GM12878 (cell line): ENCODE results near the gene SLC13A4. TPM values are rescaled to one million over a fixed set of nuclear protein-coding genes. Genes with fewer than 3 reads are reported as not detected.

Experiments used
- ATAC-seq: fragments of 200-7000 bp; cut with Tn5 transposase; 3 replicates; pipeline ENCODE4 v1.9.1; 2020; ENCODE audit warnings: mild to moderate bottlenecking, moderate library complexity
- BruUV-seq: library from RNA; stranded (reverse); fragments of 400-500 nt; replicated peaks from 2 replicates; lab custom pipeline; 2021; lab: Mats Ljungman, UMichigan
- CTCF ChIA-PET: fragments of 300-600 bp; sonication (Branson Sonifier 250); formaldehyde crosslinking; extraction: SDS; loops from one replicate; lab custom pipeline; 2021; ENCODE audit warnings: inconsistent platforms; lab: Yijun Ruan, JAX
- POLR2A ChIA-PET: fragments of 350-600 bp; formaldehyde crosslinking; extraction: SDS; loops from one replicate; lab custom pipeline; 2021; ENCODE audit warnings: inconsistent platforms; lab: Charles Lee
- RAD21 ChIA-PET: fragments of 300-600 bp; sonication (Branson Sonifier 250); formaldehyde crosslinking; loops from one replicate; lab custom pipeline; 2023; ENCODE audit warnings: antibody characterized with exemption; ENCODE audit not compliant: unreplicated experiment; lab: Charles Lee
- SMC1A ChIA-PET: fragments of 300-600 bp; sonication (Branson Sonifier 250); formaldehyde crosslinking; loops from one replicate; lab custom pipeline; 2023; ENCODE audit not compliant: unreplicated experiment, uncharacterized antibody; lab: Charles Lee
- DNase-seq: peaks from one replicate; pipeline ENCODE4 v3.0.0-alpha.2; 2011; ENCODE audit warnings: low read depth, low spot score
- FAIRE-seq: peaks from 3 replicates; lab custom pipeline; 2011; peaks lifted over from hg19 to GRCh38; lab: Jason Lieb, UNC
- H2AFZ ChIP-seq: 2 replicates; pipeline ENCODE4 v1.6.0; 2011; ENCODE audit warnings: low read depth, low read length, control low read depth; ENCODE audit not compliant: control insufficient read depth
- H3K27ac ChIP-seq: 2 replicates; pipeline ENCODE4 v1.5.1; 2011; ENCODE audit warnings: control low read depth; ENCODE audit not compliant: control insufficient read depth, insufficient read depth
- H3K27me3 ChIP-seq, 2 experiments: replicated peaks in 1 of 2; 2 replicates each; pipeline versions ENCODE4 v1.6.0 to v1.6.1; 2011; ENCODE audit warnings: low read length in 1 of 2; ENCODE audit not compliant: control insufficient read depth in 2 of 2, insufficient read depth in 2 of 2
- H3K36me3 ChIP-seq, 2 experiments: 2 replicates each; pipeline ENCODE4 v1.5.1; 2011; ENCODE audit warnings: low read length in 1 of 2; ENCODE audit not compliant: control insufficient read depth in 2 of 2, insufficient read depth in 2 of 2
- H3K4me1 ChIP-seq: 2 replicates; pipeline ENCODE4 v1.6.1; 2011; ENCODE audit warnings: mild to moderate bottlenecking, low read length, moderate library complexity, mixed read lengths; ENCODE audit not compliant: control insufficient read depth, insufficient read depth
- H3K4me2 ChIP-seq: 2 replicates; pipeline ENCODE4 v1.6.0; 2011; ENCODE audit warnings: control low read depth; ENCODE audit not compliant: control insufficient read depth, insufficient read depth
- H3K4me3 ChIP-seq: fragments of 200-600 bp; sonication (generic); 2 replicates; pipeline ENCODE4 v1.5.1; 2016
- H3K79me2 ChIP-seq: 2 replicates; pipeline ENCODE4 v1.6.0; 2011; ENCODE audit warnings: low read length; ENCODE audit not compliant: control insufficient read depth, insufficient read depth
- H3K9ac ChIP-seq: 2 replicates; pipeline ENCODE4 v1.8.0; 2011; ENCODE audit warnings: low read length, control low read depth, mixed read lengths; ENCODE audit not compliant: control insufficient read depth, insufficient read depth
- H3K9me3 ChIP-seq: replicated peaks from 3 replicates; pipeline ENCODE4 v1.5.1; 2011; ENCODE audit warnings: mild to moderate bottlenecking, low read length; ENCODE audit not compliant: control insufficient read depth, insufficient read depth
- H4K20me1 ChIP-seq: 2 replicates; pipeline ENCODE4 v1.6.0; 2011; ENCODE audit not compliant: control insufficient read depth, insufficient read depth
- DPF2 ChIP-seq: fragments of 450-650 bp; IDR thresholded peaks from 2 replicates; pipeline ENCODE4 v1.6.1; 2017; ENCODE audit warnings: mild to moderate bottlenecking
- HDGF ChIP-seq: fragments of 450-650 bp; IDR thresholded peaks from 2 replicates; pipeline ENCODE4 v1.6.1; 2016; ENCODE audit warnings: antibody characterized with exemption
- KAT2A ChIP-seq: conservative IDR thresholded peaks from 2 replicates; pipeline ENCODE4 v1.6.1; 2011; ENCODE audit warnings: low read depth, low read length; ENCODE audit not compliant: control insufficient read depth
- RAD21 ChIP-seq: IDR thresholded peaks from 2 replicates; pipeline ENCODE4 v1.6.1; 2011; ENCODE audit warnings: mild to moderate bottlenecking, low read depth, low read length, moderate library complexity; ENCODE audit not compliant: insufficient read depth
- YBX1 ChIP-seq: fragments of 450-650 bp; IDR thresholded peaks from 2 replicates; pipeline ENCODE4 v1.6.1; 2016; ENCODE audit warnings: antibody characterized with exemption
- ZSCAN29 ChIP-seq: fragments of 450-650 bp; IDR thresholded peaks from 2 replicates; pipeline ENCODE4 v1.6.1; 2017; ENCODE audit warnings: mild to moderate bottlenecking, moderate library complexity
- WGBS: methylation state at CpG from one replicate; pipeline ENCODE4 v1.1.6; 2016; ENCODE audit warnings: low lambda C conversion rate; ENCODE audit not compliant: insufficient replicate concordance, insufficient coverage; ENCODE audit errors: missing lambda C conversion rate; 5-methylcytosine and 5-hydroxymethylcytosine counted together
- in situ Hi-C: fragments of 300-500 bp; cut with MboI; formaldehyde crosslinking; loops from 9 replicates; pipeline ENCODE4 v1.14.3; 2018; ENCODE audit warnings: mixed read lengths
- intact Hi-C: fragments of 100-400 bp; cut with micrococcal nuclease; formaldehyde crosslinking; loops from one replicate; pipeline ENCODE4 v1.14.2; 2022; ENCODE audit not compliant: unreplicated experiment
- polyA plus RNA-seq, 11 experiments: library from polyadenylated mRNA; depleted of rRNA in 4 of 11; unstranded in 6 of 11; stranded (reverse) in 5 of 11; fragments of >200 nt; fragmentation: Nextera tagmentation in 4 of 11; fragmentation: Illumina TruSeq in 1 of 11; extraction: Ambion mirVana in 4 of 11; extraction: Trizol in 1 of 11; gene quantifications; 1 replicate in 1 of 11; 2 replicates in 10 of 11; pipeline versions ENCODE4 v1.2.1 to v1.2.3, GENCODE V29; 2011 to 2016; ENCODE audit warnings: inconsistent platforms in 2 of 11, missing spikeins in 2 of 11, low read depth in 1 of 11
- total RNA-seq, 4 experiments: library from RNA; depleted of rRNA in 3 of 4; stranded (reverse); fragments of >200 nt in 3 of 4; fragmentation: Illumina TruSeq in 1 of 4; extraction: Trizol in 1 of 4; gene quantifications; 2 replicates each; pipeline versions ENCODE4 v1.2.1 to v1.2.3, GENCODE V29; 2013 to 2021
- TF ChIP-seq, protein P1 (sequence below): IDR thresholded peaks from 2 replicates; pipeline ENCODE4 v1.6.1; 2011; ENCODE audit warnings: borderline replicate concordance, low read depth, mild to moderate bottlenecking, moderate library complexity, mixed read lengths, low read length; ENCODE audit not compliant: insufficient read depth; ENCODE audit errors: extremely low read length

Gene SLC13A4
- total and polyA plus RNA-seq, 10 of the 15 experiments (the other 5 are each of a cell fraction or from before 2014, with no cell fraction given): 0.14 to 0.23 (median 0.20) TPM; not detected in 7

DNA sequence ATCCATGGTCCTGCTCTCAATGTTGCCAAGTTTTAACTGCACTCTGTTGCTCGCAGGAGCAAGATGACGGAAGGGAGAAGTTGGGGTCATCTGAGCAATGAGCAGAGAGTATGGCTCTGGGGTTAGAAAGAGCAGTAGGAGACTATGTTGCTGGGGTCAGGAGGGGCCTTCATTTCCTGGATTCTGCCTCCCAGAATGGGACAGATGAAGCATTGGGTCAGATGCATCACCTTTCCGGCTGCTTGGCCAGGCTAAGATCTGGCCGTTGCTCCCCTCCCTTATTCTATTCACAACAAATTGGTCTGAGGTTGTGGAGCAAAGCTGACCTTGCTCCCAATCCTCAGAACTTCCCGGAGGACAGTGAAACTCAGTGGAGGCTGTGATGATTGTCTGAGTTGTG lies 43.3 kb downstream of the SLC13A4 start:
- Histone ChIP-seq H3K4me3 (no peak overlapping the region), H3K36me3 (no peaks in the 10 kb centered on the region; a peak in 1 of 4 replicates), H3K9ac (no peak overlapping the region), H3K27ac (no peak overlapping the region), H3K79me2 (no peaks in the 10 kb centered on the region), H3K4me1 (no peaks in the 10 kb centered on the region), H4K20me1 (no peaks in the 10 kb centered on the region), H2AFZ (no peak overlapping the region), H3K27me3 (no peaks in the 10 kb centered on the region), H3K4me2 (no peak overlapping the region), H3K9me3 (no peaks in the 10 kb centered on the region)
- SMC1A ChIA-PET: interaction anchor here (0.6 to 4.3 kb wide), 2 partner anchors 11 to 1045 kb away, joined by 3 to 18 read pairs; no protein-coding TSS in a partner anchor
- CTCF ChIA-PET: interaction anchor here (0.5 to 7.3 kb wide), 4 partner anchors 12 to 366 kb away, joined by 3 to 55 read pairs (median 3); no protein-coding TSS in a partner anchor
- ATAC-seq (no peak), DNase-seq (no peak), FAIRE-seq (no peak)
- TF ChIP-seq, protein P1, sequence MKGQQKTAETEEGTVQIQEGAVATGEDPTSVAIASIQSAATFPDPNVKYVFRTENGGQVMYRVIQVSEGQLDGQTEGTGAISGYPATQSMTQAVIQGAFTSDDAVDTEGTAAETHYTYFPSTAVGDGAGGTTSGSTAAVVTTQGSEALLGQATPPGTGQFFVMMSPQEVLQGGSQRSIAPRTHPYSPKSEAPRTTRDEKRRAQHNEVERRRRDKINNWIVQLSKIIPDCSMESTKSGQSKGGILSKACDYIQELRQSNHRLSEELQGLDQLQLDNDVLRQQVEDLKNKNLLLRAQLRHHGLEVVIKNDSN: no peak
- no peak for TF ChIP-seq HDGF
- TF ChIP-seq RAD21: no peak
- TF ChIP-seq KAT2A: no peak
- TF ChIP-seq ZSCAN29: no peak
- no peak for TF ChIP-seq DPF2
- TF ChIP-seq YBX1: no peak
- POLR2A ChIA-PET: no interaction called here
- BruUV-seq: no TSS peak
- RAD21 ChIA-PET: no interaction called here
- in situ Hi-C loops: no loop called here
- intact Hi-C loops: no loop called here
- WGBS: 99% methylated on average over 5 of the region's 5 CpGs
